Spleen (tissue), 11 donors: ENCODE data around the gene NAGA. TPM values are rescaled to one million over a fixed set of nuclear protein-coding genes. Genes with fewer than 3 reads are reported as not detected.

ENCODE experiments used
- DNase-seq: peaks from one replicate; pipeline ENCODE4 v3.0.0-alpha.2; 2020
- H3K27ac ChIP-seq, 8 donors: fragments of 200-600 bp; sonication (generic) in 7 of 8; 1 replicate in 4 of 8; 2 replicates in 4 of 8; pipeline versions ENCODE4 v1.5.0 to v1.8.0; 2016 to 2021; ENCODE audit warnings: inconsistent platforms in 4 of 8, mild to moderate bottlenecking in 4 of 8, moderate library complexity in 1 of 8
- H3K27me3 ChIP-seq, 7 donors: fragments of 200-600 bp; sonication (generic) in 6 of 7; replicated peaks in 1 of 7; 1 replicate in 4 of 7; 2 replicates in 3 of 7; pipeline versions ENCODE4 v1.5.0 to v1.8.0; 2016 to 2021; ENCODE audit warnings: inconsistent platforms in 3 of 7, mild to moderate bottlenecking in 1 of 7
- H3K36me3 ChIP-seq, 6 donors: fragments of 200-600 bp; sonication (generic) in 5 of 6; 1 replicate in 4 of 6; 2 replicates in 2 of 6; pipeline versions ENCODE4 v1.5.0 to v1.8.0; 2016 to 2021; ENCODE audit warnings: inconsistent platforms in 2 of 6
- H3K4me1 ChIP-seq, 6 donors: fragments of 200-600 bp; sonication (generic) in 5 of 6; 1 replicate in 3 of 6; 2 replicates in 3 of 6; pipeline versions ENCODE4 v1.5.0 to v1.8.0; 2016 to 2021; ENCODE audit warnings: inconsistent platforms in 3 of 6
- H3K4me3 ChIP-seq, 8 donors: fragments of 200-600 bp; sonication (generic) in 7 of 8; 1 replicate in 4 of 8; 2 replicates in 4 of 8; pipeline versions ENCODE4 v1.5.0 to v1.8.0; 2016 to 2021; ENCODE audit warnings: inconsistent platforms in 4 of 8, mild to moderate bottlenecking in 4 of 8, moderate library complexity in 2 of 8
- H3K9me3 ChIP-seq, 8 donors: fragments of 200-600 bp; sonication (generic) in 7 of 8; 1 replicate in 4 of 8; 2 replicates in 4 of 8; pipeline versions ENCODE4 v1.5.0 to v1.8.0; 2016 to 2021; ENCODE audit warnings: inconsistent platforms in 4 of 8
- POLR2A ChIP-seq, 3 donors: fragments of 450-650 bp; IDR thresholded peaks; one replicate each; pipeline ENCODE4 v1.5.1; 2017; ENCODE audit warnings: antibody characterized with exemption in 3 of 3, mild to moderate bottlenecking in 1 of 3
- POLR2AphosphoS5 ChIP-seq, 3 donors: sonication (generic); formaldehyde crosslinking; IDR thresholded peaks; one replicate each; pipeline ENCODE4 v1.5.1; 2017; ENCODE audit warnings: antibody characterized with exemption in 3 of 3
- WGBS, 5 donors: extraction: QIAGEN DNeasy Blood & Tissue Kit in 3 of 5; methylation state at CpG; one replicate each; pipeline versions ENCODE4 v1.1.5 to v1.1.7; 2013 to 2018; 5-methylcytosine and 5-hydroxymethylcytosine counted together
- intact Hi-C: fragments of 100-400 bp; cut with DNase I; formaldehyde crosslinking; loops from one replicate; pipeline ENCODE4 v1.15.0; 2023; ENCODE audit warnings: low total_unique reads
- polyA plus RNA-seq, 3 donors: library from polyadenylated mRNA; stranded (reverse); fragments of 200-250 nt; gene quantifications; one replicate each; pipeline ENCODE4 v1.2.1, GENCODE V29; 2013
- small RNA-seq, 4 donors: library from RNA; depleted of rRNA; stranded (forward); fragments of <200 nt; gene quantifications; one replicate each; pipeline ENCODE3, GENCODE V24; 2016
- total RNA-seq, 7 donors: library from RNA; depleted of rRNA in 3 of 7; stranded (reverse); fragments of >200 nt in 3 of 7; fragmentation: NEBNext Ultra II Directional in 4 of 7; extraction: Animal tissue kit (Norgen Biotek cat#: 25700) in 4 of 7; gene quantifications; one replicate each; pipeline versions ENCODE4 v1.1.0 to v1.2.1, GENCODE V29; 2016 to 2021
- TF ChIP-seq, protein P1 (sequence below), 11 experiments: fragments of 200-600 bp in 7 of 11; fragments of 450-650 bp in 4 of 11; sonication (generic) in 4 of 11; IDR thresholded peaks in 8 of 11; conservative IDR thresholded peaks in 3 of 11; 1 replicate in 7 of 11; 2 replicates in 4 of 11; pipeline versions ENCODE4 v1.4.0 to v1.8.0; 2016 to 2021; ENCODE audit warnings: antibody characterized with exemption in 11 of 11, inconsistent platforms in 4 of 11, mild to moderate bottlenecking in 1 of 11
- donor health status: healthy with polysubstance abuse.
- donor health status: DM: no; HTN: no; CAD: no; lungs with moderate emphysema.
- donor health status: DM: no; HTN: no; CAD: no.
- donor health status: Bipolar disorder and iron deficiency.
- donor health status: healthy.
- donor health status: DM: no; HTN: no; CAD: no.
- donor health status: DM: yes; HTN: yes; CAD: no.

Gene NAGA
- total and polyA plus RNA-seq, 10 donors, result 7.0 to 60.2 (median 27.2) TPM

DNA sequence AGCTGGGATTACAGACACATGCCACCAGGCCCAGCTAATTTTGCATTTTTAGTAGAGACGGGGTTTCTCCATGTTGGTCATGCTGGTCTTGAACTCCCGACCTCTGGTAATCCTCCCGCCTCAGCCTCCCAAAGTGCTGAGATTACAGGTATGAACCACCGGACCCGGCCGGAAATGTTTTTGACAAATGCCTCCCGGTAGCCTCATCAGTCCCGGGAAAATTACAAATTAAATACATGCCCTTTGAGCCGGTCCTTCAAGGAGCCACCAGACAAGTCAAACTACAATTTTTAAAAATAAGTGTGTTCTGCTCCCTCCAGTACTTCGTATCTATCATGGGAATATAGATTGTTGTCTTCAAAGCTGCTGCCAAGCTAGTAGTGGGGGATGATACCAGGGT, 54.5 kb downstream of the NAGA start:
- Histone ChIP-seq H3K9me3 (peaks cover 0 to 12% (median 7%) of the 10 kb centered on the region in 8 donors), H3K4me1 (no peaks in the 10 kb centered on the region), H3K36me3 (no peaks in the 10 kb centered on the region), H3K27me3 (no peaks in the 10 kb centered on the region), H3K4me3 (no peak overlapping the region), H3K27ac (no peak overlapping the region)
- TF ChIP-seq, protein P1, sequence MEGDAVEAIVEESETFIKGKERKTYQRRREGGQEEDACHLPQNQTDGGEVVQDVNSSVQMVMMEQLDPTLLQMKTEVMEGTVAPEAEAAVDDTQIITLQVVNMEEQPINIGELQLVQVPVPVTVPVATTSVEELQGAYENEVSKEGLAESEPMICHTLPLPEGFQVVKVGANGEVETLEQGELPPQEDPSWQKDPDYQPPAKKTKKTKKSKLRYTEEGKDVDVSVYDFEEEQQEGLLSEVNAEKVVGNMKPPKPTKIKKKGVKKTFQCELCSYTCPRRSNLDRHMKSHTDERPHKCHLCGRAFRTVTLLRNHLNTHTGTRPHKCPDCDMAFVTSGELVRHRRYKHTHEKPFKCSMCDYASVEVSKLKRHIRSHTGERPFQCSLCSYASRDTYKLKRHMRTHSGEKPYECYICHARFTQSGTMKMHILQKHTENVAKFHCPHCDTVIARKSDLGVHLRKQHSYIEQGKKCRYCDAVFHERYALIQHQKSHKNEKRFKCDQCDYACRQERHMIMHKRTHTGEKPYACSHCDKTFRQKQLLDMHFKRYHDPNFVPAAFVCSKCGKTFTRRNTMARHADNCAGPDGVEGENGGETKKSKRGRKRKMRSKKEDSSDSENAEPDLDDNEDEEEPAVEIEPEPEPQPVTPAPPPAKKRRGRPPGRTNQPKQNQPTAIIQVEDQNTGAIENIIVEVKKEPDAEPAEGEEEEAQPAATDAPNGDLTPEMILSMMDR (IDR thresholded peaks at IDR 0.05 in 8 of 11, conservative IDR thresholded peaks at IDR 0.05 in 3 of 11), result no peak
- TF ChIP-seq POLR2AphosphoS5 (IDR thresholded peaks at IDR 0.05), result no peak
- TF ChIP-seq POLR2A (IDR thresholded peaks at IDR 0.05), result no peak
- WGBS, 5 donors, result 79 to 93% (median 80%) methylated on average over 10 of the region's 10 CpGs
- no peak for DNase-seq
- intact Hi-C loops, result no loop called here

DNA sequence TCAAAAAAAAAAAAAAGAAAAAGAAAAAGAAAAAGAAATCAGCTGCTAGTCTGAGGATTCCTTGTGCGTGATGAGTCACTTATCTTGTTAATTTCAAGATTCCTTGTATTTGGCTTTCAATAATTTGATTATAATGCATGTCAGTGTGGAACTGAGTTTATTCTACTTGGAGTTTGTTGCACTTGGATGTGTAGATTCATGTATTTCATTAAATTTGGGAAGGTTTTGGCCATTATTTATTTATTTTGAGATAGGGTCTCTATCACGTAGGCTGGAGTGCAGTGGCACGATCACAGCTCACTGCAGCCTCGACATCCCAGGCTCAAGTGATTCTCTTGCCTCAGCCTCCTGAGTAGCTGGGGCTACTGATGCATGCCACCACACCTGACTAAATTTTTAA, 57.2 kb downstream of the NAGA start:
- Histone ChIP-seq H3K36me3 (no peaks in the 10 kb centered on the region), H3K4me3 (no peak overlapping the region), H3K4me1 (no peaks in the 10 kb centered on the region), H3K27me3 (peaks cover 0 to 6% (median 0%) of the 10 kb centered on the region in 7 donors), H3K9me3 (peaks cover 0 to 36% (median 31%) of the 10 kb centered on the region in 8 donors), H3K27ac (no peak overlapping the region)
- intact Hi-C loops, result no loop called here
- no peak for DNase-seq
- no peak for TF ChIP-seq POLR2A (IDR thresholded peaks at IDR 0.05)
- no peak for TF ChIP-seq POLR2AphosphoS5 (IDR thresholded peaks at IDR 0.05)
- TF ChIP-seq, protein P1 (IDR thresholded peaks at IDR 0.05 in 8 of 11, conservative IDR thresholded peaks at IDR 0.05 in 3 of 11), result no peak
- 60 to 95% (median 79%) methylated on average over 4 of the region's 4 CpGs for WGBS, 5 donors

DNA sequence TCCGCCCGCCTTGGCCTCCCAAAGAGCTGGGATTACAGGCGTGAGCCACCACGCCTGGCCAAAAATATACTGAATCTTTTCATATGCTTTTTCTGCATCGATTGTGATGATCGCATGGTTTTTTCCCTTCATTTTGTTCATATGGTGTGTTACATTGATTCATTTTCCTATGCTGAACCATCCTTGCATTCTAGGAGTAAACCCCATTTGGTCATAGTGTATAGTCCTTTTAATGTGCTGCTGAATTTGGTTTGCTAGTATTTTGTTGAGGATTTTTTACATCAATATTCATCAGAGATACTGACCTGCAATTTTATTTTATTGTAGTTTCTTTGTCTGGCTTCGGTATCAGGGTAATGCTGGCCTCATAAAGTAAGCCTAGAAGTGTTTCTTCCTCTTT, 59.8 kb downstream of the NAGA start:
- Histone ChIP-seq H3K9me3 (peaks cover 2 to 44% (median 34%) of the 10 kb centered on the region in 8 donors), H3K27ac (no peak overlapping the region), H3K4me3 (no peak overlapping the region), H3K36me3 (no peaks in the 10 kb centered on the region), H3K27me3 (peaks cover 0 to 6% (median 0%) of the 10 kb centered on the region in 7 donors), H3K4me1 (no peaks in the 10 kb centered on the region)
- intact Hi-C loops, result no loop called here
- TF ChIP-seq POLR2A (IDR thresholded peaks at IDR 0.05), result no peak
- TF ChIP-seq, protein P1 (IDR thresholded peaks at IDR 0.05 in 8 of 11, conservative IDR thresholded peaks at IDR 0.05 in 3 of 11), result no peak
- TF ChIP-seq POLR2AphosphoS5 (IDR thresholded peaks at IDR 0.05), result no peak
- no peak for DNase-seq
- 85 to 95% (median 90%) methylated on average over 7 of the region's 7 CpGs for WGBS, 5 donors

Small RNA genes within 50 kb of the gene (small RNA-seq; reads per million reads assigned to genes)
- 0 reads per million in 4 donors for gene SNORD13P1

Other genes with a start within 250 kb of the NAGA start
- gene SREBF2, start 237.7 kb downstream of the NAGA start, total RNA-seq, result 100 to 1,000 TPM in 1 of 7 donors, 10 to 100 TPM in 6; 47.6 to 104 (median 64.0) TPM
- 10 to 100 TPM; 19.4 to 49.4 (median 29.7) TPM for gene SREBF2, start 237.7 kb downstream of the NAGA start, polyA plus RNA-seq
- gene SHISA8, start 155.7 kb downstream of the NAGA start, total RNA-seq, result 1 to 10 TPM in 6 of 7 donors, under 1 TPM in 1; 0.51 to 5.9 (median 3.6) TPM
- gene SHISA8, start 155.7 kb downstream of the NAGA start, polyA plus RNA-seq, result 1 to 10 TPM; 1.2 to 2.0 (median 1.4) TPM
- 100 to 1,000 TPM in 1 of 7 donors, 10 to 100 TPM in 6; 65.3 to 144 (median 84.2) TPM for gene TNFRSF13C, start 144.0 kb downstream of the NAGA start, total RNA-seq
- gene TNFRSF13C, start 144.0 kb downstream of the NAGA start, polyA plus RNA-seq, result 10 to 100 TPM; 57.8 to 95.5 (median 65.9) TPM
- gene CENPM, start 123.7 kb downstream of the NAGA start, total RNA-seq, result 10 to 100 TPM in 4 of 7 donors, 1 to 10 TPM in 3; 3.3 to 20.9 (median 10.1) TPM
- 10 to 100 TPM; 14.4 to 63.1 (median 24.7) TPM for gene CENPM, start 123.7 kb downstream of the NAGA start, polyA plus RNA-seq
- 1 to 10 TPM in 1 of 7 donors, under 1 TPM in 6; 0.17 to 1.0 (median 0.26) TPM for gene SEPTIN3, start 101.4 kb downstream of the NAGA start, total RNA-seq
- gene SEPTIN3, start 101.4 kb downstream of the NAGA start, polyA plus RNA-seq, result under 1 TPM; 0.07 to 0.16 (median 0.09) TPM
- 1 to 10 TPM; 1.6 to 5.0 (median 2.5) TPM for gene WBP2NL, start 72.0 kb downstream of the NAGA start, total RNA-seq
- gene WBP2NL, start 72.0 kb downstream of the NAGA start, polyA plus RNA-seq, result 1 to 10 TPM; 1.2 to 1.5 (median 1.3) TPM
- gene PHETA2, start 3.4 kb upstream of the NAGA start, total RNA-seq, result 10 to 100 TPM in 3 of 7 donors, 1 to 10 TPM in 4; 6.8 to 11.5 (median 9.6) TPM
- gene PHETA2, start 3.4 kb upstream of the NAGA start, polyA plus RNA-seq, result 1 to 10 TPM; 3.1 to 5.5 (median 4.3) TPM
- gene SMDT1, start 8.9 kb upstream of the NAGA start, total RNA-seq, result 10 to 100 TPM; 13.6 to 91.4 (median 69.6) TPM
- 100 to 1,000 TPM in 1 of 3 donors, 10 to 100 TPM in 2; 79.9 to 171 (median 90.7) TPM for gene SMDT1, start 8.9 kb upstream of the NAGA start, polyA plus RNA-seq
- 10 to 100 TPM; 31.1 to 44.9 (median 36.8) TPM for gene NDUFA6, start 20.0 kb upstream of the NAGA start, total RNA-seq
- gene NDUFA6, start 20.0 kb upstream of the NAGA start, polyA plus RNA-seq, result 10 to 100 TPM; 50.2 to 73.8 (median 64.2) TPM
- 1 to 10 TPM; 1.2 to 3.6 (median 2.1) TPM for gene CYP2D6, start 60.0 kb upstream of the NAGA start, total RNA-seq
- gene CYP2D6, start 60.0 kb upstream of the NAGA start, polyA plus RNA-seq, result 1 to 10 TPM; 2.4 to 3.5 (median 3.0) TPM
- 10 to 100 TPM; 38.5 to 54.1 (median 45.6) TPM for gene TCF20, start 199.8 kb upstream of the NAGA start, total RNA-seq
- gene TCF20, start 199.8 kb upstream of the NAGA start, polyA plus RNA-seq, result 10 to 100 TPM in 1 of 3 donors, 1 to 10 TPM in 2; 4.4 to 10.5 (median 4.9) TPM